HG02798 (cell line): ENCODE data around the gene CPXM1.
"Not testable (repeated sequence)": the region's sequence is repeated elsewhere in the genome, so short reads cannot be mapped to it uniquely, and the experiment has no call there.

ENCODE experiments used
- ATAC-seq: cut with Tn5 transposase; IDR thresholded peaks from one replicate; pipeline ENCODE4 v1.9.1; 2021; ENCODE audit warnings: mild to moderate bottlenecking; ENCODE audit not compliant: unreplicated experiment, poor library complexity

CPXM1 gene

DNA sequence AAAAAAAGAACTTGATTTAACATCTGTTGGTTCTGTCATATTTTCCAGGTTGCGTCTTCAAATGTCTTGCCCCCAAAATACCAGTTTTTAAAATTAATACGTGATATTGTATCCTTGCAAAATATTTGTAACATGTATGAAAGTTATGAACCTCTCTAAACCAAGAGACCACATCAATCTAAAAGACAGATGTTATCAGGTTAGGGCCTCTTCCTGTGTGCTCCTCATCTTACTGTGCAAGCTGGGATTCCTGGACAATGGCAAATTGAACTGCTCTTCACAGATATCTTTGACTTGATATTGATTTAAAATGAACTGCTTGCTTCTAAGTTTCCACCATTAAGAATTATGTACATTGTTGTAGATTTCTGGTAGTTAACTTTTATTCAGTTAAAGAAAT is 25.3 kb upstream of the CPXM1 start:
- no peak for ATAC-seq

DNA sequence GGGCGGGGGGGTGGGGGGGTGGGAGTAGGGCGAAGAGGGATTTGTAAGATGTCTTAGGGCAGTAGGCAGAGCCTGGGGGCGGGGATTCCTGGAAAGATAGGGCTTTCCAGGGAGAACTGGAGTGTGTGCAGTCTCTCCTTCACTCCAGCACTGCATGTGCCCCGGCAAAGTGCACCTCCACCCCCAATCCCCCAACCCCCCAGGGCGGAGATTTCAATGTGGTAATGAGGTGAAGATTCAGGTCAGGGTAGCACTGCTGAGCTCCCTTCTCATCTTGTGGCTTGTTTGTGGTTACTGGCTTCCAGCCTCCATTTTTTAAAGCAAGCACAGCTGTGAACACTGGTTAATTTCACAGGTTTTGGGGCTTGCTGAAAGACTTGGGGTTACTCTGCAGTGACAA is 21.6 kb upstream of the CPXM1 start:
- ATAC-seq = no peak

GRCh38 chr20:2820896-2821869 is 20.8 kb upstream of the CPXM1 start:
- no peak for ATAC-seq

GRCh38 chr20:2820084-2820895 is 19.9 kb upstream of the CPXM1 start:
- ATAC-seq = no peak

- ATAC-seq = no peak
These were observed 17.6 kb upstream of the CPXM1 start for GRCh38 chr20:2817891-2818595.

GRCh38 chr20:2817341-2817726 is 16.9 kb upstream of the CPXM1 start:
- no peak for ATAC-seq

DNA sequence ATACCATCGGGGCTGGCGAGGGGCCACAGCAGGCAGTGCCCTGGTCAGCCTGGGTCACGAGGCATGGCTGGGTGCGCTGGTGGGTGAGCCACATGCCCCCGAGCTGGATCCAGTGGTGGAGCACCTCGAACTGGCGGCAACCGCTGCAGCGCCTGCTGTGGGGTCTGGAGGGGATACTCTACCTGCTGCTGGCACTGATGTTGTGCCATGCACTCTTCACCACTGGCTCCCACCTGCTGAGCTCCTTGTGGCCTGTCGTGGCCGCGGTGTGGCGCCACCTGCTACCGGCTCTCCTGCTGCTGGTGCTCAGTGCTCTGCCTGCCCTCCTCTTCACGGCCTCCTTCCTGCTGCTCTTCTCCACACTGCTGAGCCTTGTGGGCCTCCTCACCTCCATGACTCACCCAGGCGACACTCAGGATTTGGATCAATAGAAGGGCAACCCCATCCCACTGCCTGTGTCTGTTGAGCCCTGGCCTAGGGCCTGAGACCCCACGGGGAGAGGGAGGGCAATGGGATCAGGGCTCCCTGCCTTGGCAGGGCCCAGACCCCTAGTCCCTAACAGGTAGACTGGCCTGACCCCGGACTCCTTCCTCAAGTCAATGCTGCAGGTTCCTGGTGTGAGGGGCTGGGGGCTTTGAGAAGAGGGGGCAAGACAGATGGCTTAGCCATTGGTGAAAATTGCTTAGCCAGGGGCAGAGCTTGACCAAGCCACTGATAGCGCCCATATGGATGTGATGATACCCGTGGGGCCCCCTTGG is 16.3 kb upstream of the CPXM1 start:
- no peak for ATAC-seq

- no peak for ATAC-seq
These were observed 15.7 kb upstream of the CPXM1 start, which contains the start of gene TMEM239 for GRCh38 chr20:2816030-2816582. TSS of gene TMEM239 (plus strand) at chr20:2816364. CDS start at chr20:2816555, 191 bp downstream.

- no peak for ATAC-seq
These were observed 14.9 kb upstream of the CPXM1 start for GRCh38 chr20:2815242-2815900.

DNA sequence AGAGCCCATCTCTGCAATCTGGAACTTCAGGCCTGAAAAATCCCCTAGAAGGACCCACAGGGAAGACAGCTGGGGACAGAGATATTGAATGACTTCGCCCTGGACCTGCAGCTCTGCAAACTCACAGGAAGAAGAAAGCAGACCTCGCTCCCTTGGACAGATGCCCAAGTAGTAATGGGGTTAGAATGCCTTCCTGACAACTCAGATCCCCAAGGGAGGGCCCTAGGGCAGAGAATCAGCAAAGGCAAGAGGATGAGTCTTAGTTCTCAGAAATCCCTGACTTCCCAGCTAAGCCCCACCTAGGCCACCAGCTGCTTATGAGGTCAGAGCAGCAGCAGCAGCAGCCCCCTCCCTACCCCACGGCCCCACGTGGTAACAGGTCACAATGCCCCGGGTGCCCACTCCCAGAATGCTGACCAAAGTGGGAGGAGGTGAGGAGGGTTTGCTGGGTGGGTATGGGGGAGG is 14.2 kb upstream of the CPXM1 start, which contains the start of gene C20orf141:
TSS of gene C20orf141 (plus strand) at position 401 of the 465 bp plus-strand sequence. CDS start 198 bp downstream, outside the sequence.
- no peak for ATAC-seq

GRCh38 chr20:2814076-2814475 is 13.6 kb upstream of the CPXM1 start:
- no peak for ATAC-seq

- ATAC-seq = no peak
These were observed 11.8 kb upstream of the CPXM1 start for GRCh38 chr20:2812189-2812588.

DNA sequence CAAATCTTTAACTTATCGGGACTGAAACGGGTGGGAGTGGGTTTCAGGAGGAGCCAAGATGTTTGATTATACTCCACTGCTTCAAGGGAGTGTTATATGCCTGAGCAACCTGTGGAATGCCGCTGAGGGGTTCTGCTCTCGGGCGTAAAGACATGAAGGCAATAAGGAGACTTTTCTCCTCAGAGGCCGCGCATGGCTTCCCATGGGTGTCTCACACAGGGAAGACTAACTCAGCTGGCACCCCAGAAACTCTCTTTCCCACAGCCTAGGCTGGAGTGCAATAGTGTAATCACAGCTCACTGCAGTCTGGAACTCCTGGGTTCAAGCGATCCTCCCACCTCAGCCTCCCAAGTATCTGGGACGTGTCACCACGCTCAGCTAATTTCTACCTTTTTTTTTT is 9.3 kb upstream of the CPXM1 start:
- ATAC-seq = no peak

DNA sequence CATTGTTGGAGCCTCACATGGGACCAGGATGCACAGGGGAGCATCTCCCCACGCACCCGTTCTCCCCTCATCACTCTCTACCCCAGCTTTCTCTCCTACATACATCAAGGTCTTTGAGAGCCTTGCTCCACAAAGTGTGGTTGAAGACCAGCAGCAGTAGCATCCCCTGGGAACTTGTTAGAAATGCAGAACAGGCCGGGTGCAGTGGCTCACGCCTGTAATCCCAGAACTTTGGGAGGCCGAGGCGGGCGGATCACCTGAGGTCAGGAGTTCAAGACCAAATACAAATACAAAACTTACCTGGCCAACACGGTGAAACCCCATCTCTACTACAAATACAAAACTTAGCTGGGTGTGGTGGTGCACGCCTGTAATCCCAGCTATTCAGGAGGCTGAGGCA is 7.5 kb upstream of the CPXM1 start:
- ATAC-seq = not testable (repeated sequence)

DNA sequence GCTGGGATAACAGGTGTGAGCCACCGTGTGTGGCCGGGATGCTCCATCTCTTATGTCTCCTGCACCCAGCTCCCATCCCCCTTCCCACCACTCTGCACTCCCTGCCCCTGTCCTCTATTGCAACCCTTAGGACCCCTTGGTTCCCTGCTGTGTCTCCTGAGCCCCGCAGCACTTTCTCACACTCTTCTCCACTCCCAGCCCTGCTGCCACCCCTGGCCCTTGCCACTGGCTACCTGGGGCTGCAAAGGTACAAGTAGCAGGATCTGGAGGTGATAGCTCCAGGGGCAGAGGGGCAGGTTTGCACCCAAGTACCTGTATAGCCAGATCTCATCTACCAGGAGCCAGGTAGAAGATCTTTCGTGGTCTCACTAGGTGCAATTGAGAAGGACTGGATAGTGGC is 6.6 kb upstream of the CPXM1 start:
- no peak for ATAC-seq

DNA sequence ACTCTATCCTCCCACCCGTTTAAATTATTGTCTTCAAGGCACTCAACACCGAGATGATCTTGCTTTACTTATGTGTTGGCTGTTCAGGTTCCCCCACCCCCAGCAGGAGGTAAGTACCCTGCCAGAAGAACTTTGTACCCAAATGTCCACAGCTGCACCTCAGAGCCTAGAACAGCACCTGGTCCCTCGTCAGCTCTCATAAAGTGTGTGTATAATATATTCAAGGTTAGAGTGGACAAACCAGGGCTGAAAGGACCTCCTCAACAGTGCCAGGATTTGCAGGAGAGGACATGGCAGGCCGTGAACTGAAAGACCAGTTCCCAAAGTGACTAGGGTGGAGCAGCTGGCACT is 5.9 kb upstream of the CPXM1 start:
- ATAC-seq = no peak

GRCh38 chr20:2805689-2806350 is 5.4 kb upstream of the CPXM1 start:
- no peak for ATAC-seq
